Esophagus muscularis mucosa (tissue), 3 donors: ENCODE measurements around the gene COQ10B.

ENCODE experiments used
- CTCF ChIP-seq, 3 experiments: fragments of 200-600 bp in 2 of 3; fragments of 450-650 bp in 1 of 3; sonication (generic) in 2 of 3; IDR thresholded peaks; one replicate each; pipeline ENCODE4 v1.5.1; 2017 to 2019; ENCODE audit warnings: antibody characterized with exemption in 3 of 3, mild to moderate bottlenecking in 2 of 3, moderate library complexity in 1 of 3
- POLR2A ChIP-seq: fragments of 450-650 bp; IDR thresholded peaks from one replicate; pipeline ENCODE4 v1.6.1; 2017; ENCODE audit warnings: antibody characterized with exemption, moderate library complexity, mild to moderate bottlenecking, low read depth
- POLR2AphosphoS5 ChIP-seq, 2 donors: sonication (generic); formaldehyde crosslinking; IDR thresholded peaks; one replicate each; pipeline ENCODE4 v1.6.1; 2017; ENCODE audit warnings: antibody characterized with exemption in 2 of 2

- no peak for TF ChIP-seq CTCF (IDR thresholded peaks at IDR 0.05)
- no peak for TF ChIP-seq POLR2A
- no peak for TF ChIP-seq POLR2AphosphoS5 (IDR thresholded peaks at IDR 0.05)
Observed at GRCh38 chr2:197480165-197481036, 27.0 kb downstream of the COQ10B start.
